GM23248 (cell line): ENCODE measurements around the gene ELAVL1. TPM values are rescaled to one million over a fixed set of nuclear protein-coding genes. Genes with fewer than 3 reads are reported as not detected.

Experiments
- DNase-seq: peaks from one replicate; pipeline ENCODE4 v3.0.0-alpha.2; 2015
- H2AFZ ChIP-seq: fragments of 200-600 bp; sonication (generic); 2 replicates; pipeline ENCODE4 v1.6.1; 2016; ENCODE audit warnings: antibody characterized with exemption
- H3F3A ChIP-seq: fragments of 200-600 bp; sonication (generic); 2 replicates; pipeline ENCODE4 v1.6.1; 2016; ENCODE audit warnings: mild to moderate bottlenecking, antibody characterized with exemption, mixed run types; ENCODE audit not compliant: insufficient read depth
- H3K27ac ChIP-seq: fragments of 200-600 bp; sonication (generic); 2 replicates; pipeline ENCODE4 v1.5.1; 2016; ENCODE audit warnings: mild to moderate bottlenecking
- H3K27me3 ChIP-seq: fragments of 200-600 bp; sonication (generic); replicated peaks from 2 replicates; pipeline ENCODE4 v1.6.1; 2016; ENCODE audit warnings: mild to moderate bottlenecking; ENCODE audit not compliant: insufficient read depth
- H3K36me3 ChIP-seq: fragments of 200-600 bp; sonication (generic); 2 replicates; pipeline ENCODE4 v1.6.1; 2016; ENCODE audit warnings: low read depth, mild to moderate bottlenecking
- H3K4me1 ChIP-seq: fragments of 200-600 bp; sonication (generic); 2 replicates; pipeline ENCODE4 v1.6.1; 2016; ENCODE audit warnings: mild to moderate bottlenecking; ENCODE audit not compliant: insufficient read depth
- H3K4me2 ChIP-seq: fragments of 200-600 bp; sonication (generic); one replicate; pipeline ENCODE4 v1.6.1; 2016; ENCODE audit warnings: mild to moderate bottlenecking; ENCODE audit not compliant: unreplicated experiment
- H3K4me3 ChIP-seq: fragments of 200-600 bp; sonication (generic); 2 replicates; pipeline ENCODE4 v1.5.1; 2016; ENCODE audit warnings: mild to moderate bottlenecking
- H3K79me2 ChIP-seq: fragments of 200-600 bp; sonication (generic); 2 replicates; pipeline ENCODE4 v1.6.1; 2016; ENCODE audit warnings: mild to moderate bottlenecking; ENCODE audit not compliant: insufficient read depth
- H3K9ac ChIP-seq: fragments of 200-600 bp; sonication (generic); 2 replicates; pipeline ENCODE4 v1.6.1; 2016; ENCODE audit warnings: mild to moderate bottlenecking
- H3K9me2 ChIP-seq: fragments of 200-600 bp; sonication (generic); 2 replicates; pipeline ENCODE4 v1.6.1; 2016; ENCODE audit warnings: mixed run types, mild to moderate bottlenecking, moderate library complexity; ENCODE audit not compliant: insufficient read depth
- H3K9me3 ChIP-seq: fragments of 200-600 bp; sonication (generic); one replicate; pipeline ENCODE4 v1.6.1; 2017; ENCODE audit warnings: low read depth
- H4K20me1 ChIP-seq: fragments of 200-600 bp; sonication (generic); 2 replicates; pipeline ENCODE4 v1.6.0; 2016; ENCODE audit not compliant: insufficient read depth
- EZH2 ChIP-seq: fragments of 200-600 bp; sonication (generic); IDR thresholded peaks from 2 replicates; pipeline ENCODE4 v1.6.1; 2018; ENCODE audit warnings: antibody characterized with exemption, mild to moderate bottlenecking; ENCODE audit not compliant: insufficient read depth, poor library complexity, severe bottlenecking
- EZH2phosphoT487 ChIP-seq: fragments of 200-600 bp; sonication (generic); IDR thresholded peaks from 2 replicates; pipeline ENCODE4 v1.6.1; 2018; ENCODE audit warnings: antibody characterized with exemption, moderate library complexity, mild to moderate bottlenecking, low read depth; ENCODE audit not compliant: insufficient read depth
- WGBS, 2 experiments: methylation state at CpG; one replicate each; pipeline ENCODE4 v1.1.6; 2015 to 2017; ENCODE audit warnings: low lambda C conversion rate in 2 of 2, low coverage in 1 of 2; ENCODE audit errors: missing lambda C conversion rate in 2 of 2; 5-methylcytosine and 5-hydroxymethylcytosine counted together
- in situ Hi-C: fragments of 300-500 bp; cut with MboI; formaldehyde crosslinking; loops from 2 replicates; pipeline ENCODE4 v1.15.0; 2020
- polyA plus RNA-seq: library from polyadenylated mRNA; unstranded; fragments of >200 nt; fragmentation: Nextera tagmentation; extraction: Ambion mirVana; gene quantifications from 2 replicates; pipeline ENCODE4 v1.2.1, GENCODE V29; 2016
- total RNA-seq: library from RNA; depleted of rRNA; stranded (reverse); fragments of >200 nt; shearing (Covaris generic); gene quantifications from 2 replicates; pipeline ENCODE4 v1.2.3, GENCODE V29; 2014

ELAVL1 gene
- total and polyA plus RNA-seq, 2 experiments from 2014 or later = 48.1 to 78.9 TPM

DNA sequence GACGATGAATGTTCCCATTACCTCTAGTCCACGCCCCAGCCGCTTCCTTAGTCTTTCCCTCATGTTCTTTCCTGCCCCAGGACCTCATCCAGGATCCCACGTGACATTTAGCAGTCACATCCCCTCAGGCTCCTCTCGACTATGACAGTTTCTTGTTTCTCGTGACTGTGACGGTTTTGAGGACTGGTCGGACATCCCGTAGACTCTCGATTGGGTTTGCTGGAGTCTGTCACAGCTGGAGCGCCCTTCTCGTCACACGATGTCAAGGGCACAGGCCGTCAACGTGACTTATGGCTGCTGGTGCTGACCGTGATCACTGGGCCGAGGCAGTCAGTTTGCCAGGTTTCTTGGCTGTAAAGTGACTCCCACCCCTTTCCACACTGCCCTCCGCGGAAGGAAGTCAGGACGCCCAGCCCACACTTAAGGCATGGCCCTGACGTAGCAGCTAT, 22.8 kb downstream of the ELAVL1 start:
- Histone ChIP-seq H3K79me2 (peaks cover 58% of the 10 kb centered on the region), H3K36me3 (no peaks in the 10 kb centered on the region; the same call in 1 of the 2 replicates), H3K9me3 (no peaks in the 10 kb centered on the region), H3K9me2 (no peaks in the 10 kb centered on the region), H3K27ac (no peak overlapping the region), H3F3A (no peaks in the 10 kb centered on the region; the same call in 1 of the 2 replicates), H4K20me1 (peaks cover 15% of the 10 kb centered on the region), H3K4me1 (peaks cover 11% of the 10 kb centered on the region), H3K9ac (no peak overlapping the region), H3K27me3 (no peaks in the 10 kb centered on the region), H3K4me2 (no peak overlapping the region), H2AFZ (no peak overlapping the region), H3K4me3 (no peak overlapping the region)
- in situ Hi-C loops = no loop called here
- DNase-seq = no peak
- no peak for TF ChIP-seq EZH2phosphoT487
- TF ChIP-seq EZH2 = no peak
- WGBS, 2 experiments = 81 to 83% methylated on average over 21 of the region's 21 CpGs

DNA sequence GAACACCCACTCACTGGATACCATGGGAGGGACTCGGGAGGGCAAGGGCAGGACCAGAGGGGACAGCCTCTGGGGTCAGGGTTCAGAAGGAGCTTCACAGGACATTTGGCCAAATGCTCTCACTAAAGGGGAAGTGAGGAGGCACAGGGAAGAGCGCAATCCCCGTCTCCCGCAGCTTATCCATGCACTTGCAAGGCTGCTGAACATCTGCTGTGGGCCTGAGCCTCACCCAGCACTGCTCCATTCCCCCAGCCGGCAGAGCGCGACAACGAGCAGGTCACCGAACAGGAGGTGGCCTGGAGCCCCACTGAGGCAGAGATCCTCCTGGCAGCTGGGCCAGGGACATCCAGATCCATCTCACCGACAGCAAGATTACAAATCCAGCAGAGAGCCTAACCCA, 23.3 kb downstream of the ELAVL1 start:
- H3K4me2 ChIP-seq = no peak overlapping the region
- H3K9me3 ChIP-seq = no peaks in the 10 kb centered on the region
- H4K20me1 ChIP-seq = peaks cover 12% of the 10 kb centered on the region
- no peaks in the 10 kb centered on the region; the same call in 1 of the 2 replicates for H3F3A ChIP-seq
- peaks cover 6% of the 10 kb centered on the region for H3K4me1 ChIP-seq
- H3K79me2 ChIP-seq = peaks cover 55% of the 10 kb centered on the region
- H3K9ac ChIP-seq = no peak overlapping the region
- TF ChIP-seq EZH2phosphoT487 (no peak), EZH2 (no peak)
- no peak overlapping the region for H2AFZ ChIP-seq
- H3K27me3 ChIP-seq = no peaks in the 10 kb centered on the region
- no peaks in the 10 kb centered on the region for H3K9me2 ChIP-seq
- WGBS, 2 experiments = 87 to 91% methylated on average over 10 of the region's 10 CpGs
- no peak overlapping the region for H3K27ac ChIP-seq
- in situ Hi-C loops = no loop called here
- no peak overlapping the region for H3K4me3 ChIP-seq
- H3K36me3 ChIP-seq = no peaks in the 10 kb centered on the region
- DNase-seq = no peak

DNA sequence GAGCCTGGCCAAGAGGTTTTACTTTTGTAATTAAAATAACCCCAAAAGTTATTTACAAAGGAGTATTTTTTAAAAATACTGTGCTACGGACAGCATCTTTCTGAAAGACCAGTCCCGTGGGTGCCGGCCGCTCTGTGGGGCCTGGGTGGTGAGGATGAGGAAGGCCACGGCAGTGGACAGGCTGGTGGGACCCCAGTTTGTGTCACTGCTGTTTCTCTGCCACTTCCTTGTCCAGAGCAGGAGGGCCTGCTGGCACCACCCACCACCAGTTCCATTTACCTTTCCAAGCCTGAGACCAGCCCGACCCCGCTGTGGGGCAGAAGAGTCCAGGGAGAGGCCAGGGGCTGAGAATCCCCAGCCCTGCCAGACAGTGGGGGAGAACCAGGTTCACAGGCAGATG, 23.8 kb downstream of the ELAVL1 start:
- Histone ChIP-seq H3K4me3 (no peak overlapping the region), H3K9me2 (no peaks in the 10 kb centered on the region), H3K27me3 (no peaks in the 10 kb centered on the region), H3K4me1 (peaks cover 4% of the 10 kb centered on the region; the same call in 1 of the 2 replicates), H3K79me2 (peaks cover 54% of the 10 kb centered on the region), H3K27ac (no peak overlapping the region), H3K9me3 (no peaks in the 10 kb centered on the region), H3K36me3 (no peaks in the 10 kb centered on the region), H2AFZ (no peak overlapping the region), H3K9ac (no peak overlapping the region), H4K20me1 (peaks cover 12% of the 10 kb centered on the region), H3F3A (no peaks in the 10 kb centered on the region; the same call in 1 of the 2 replicates), H3K4me2 (no peak overlapping the region)
- no peak for DNase-seq
- TF ChIP-seq EZH2 (no peak), EZH2phosphoT487 (no peak)
- in situ Hi-C loops = no loop called here
- 93 to 98% methylated on average over 5 to 7 of the region's 7 CpGs for WGBS, 2 experiments

DNA sequence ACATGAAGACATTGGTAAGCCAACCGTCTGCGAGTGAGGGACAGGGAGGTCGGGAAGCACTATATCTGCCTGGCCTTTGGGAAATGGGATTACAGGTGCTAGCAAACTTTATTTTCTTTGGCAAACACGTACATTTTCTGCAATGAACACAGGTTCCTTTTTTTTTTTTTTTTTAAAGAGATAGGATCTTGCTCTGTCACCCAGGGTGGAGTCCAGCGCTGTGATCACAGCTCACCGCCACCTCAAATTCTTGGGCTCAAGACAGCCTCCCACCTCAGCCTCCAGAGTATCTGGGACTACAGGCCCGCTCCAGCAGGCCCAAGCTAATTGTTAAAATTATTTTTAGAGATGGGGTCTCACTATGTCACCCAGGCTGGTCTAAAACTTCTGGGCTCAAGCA, 24.2 kb downstream of the ELAVL1 start:
- in situ Hi-C loops = no loop called here
- DNase-seq = no peak
- TF ChIP-seq EZH2 = no peak
- no peak for TF ChIP-seq EZH2phosphoT487
- H3K9ac ChIP-seq = no peak overlapping the region
- no peaks in the 10 kb centered on the region; the same call in 1 of the 2 replicates for H3F3A ChIP-seq
- no peak overlapping the region for H2AFZ ChIP-seq
- H3K79me2 ChIP-seq = peaks cover 50% of the 10 kb centered on the region
- H3K4me2 ChIP-seq = no peak overlapping the region
- no peaks in the 10 kb centered on the region for H3K27me3 ChIP-seq
- 79 to 81% methylated on average over 7 of the region's 7 CpGs for WGBS, 2 experiments
- H3K4me1 ChIP-seq = no peaks in the 10 kb centered on the region
- H3K9me3 ChIP-seq = no peaks in the 10 kb centered on the region
- no peak overlapping the region for H3K4me3 ChIP-seq
- H3K27ac ChIP-seq = no peak overlapping the region
- H3K9me2 ChIP-seq = no peaks in the 10 kb centered on the region
- H4K20me1 ChIP-seq = peaks cover 7% of the 10 kb centered on the region
- no peaks in the 10 kb centered on the region for H3K36me3 ChIP-seq

DNA sequence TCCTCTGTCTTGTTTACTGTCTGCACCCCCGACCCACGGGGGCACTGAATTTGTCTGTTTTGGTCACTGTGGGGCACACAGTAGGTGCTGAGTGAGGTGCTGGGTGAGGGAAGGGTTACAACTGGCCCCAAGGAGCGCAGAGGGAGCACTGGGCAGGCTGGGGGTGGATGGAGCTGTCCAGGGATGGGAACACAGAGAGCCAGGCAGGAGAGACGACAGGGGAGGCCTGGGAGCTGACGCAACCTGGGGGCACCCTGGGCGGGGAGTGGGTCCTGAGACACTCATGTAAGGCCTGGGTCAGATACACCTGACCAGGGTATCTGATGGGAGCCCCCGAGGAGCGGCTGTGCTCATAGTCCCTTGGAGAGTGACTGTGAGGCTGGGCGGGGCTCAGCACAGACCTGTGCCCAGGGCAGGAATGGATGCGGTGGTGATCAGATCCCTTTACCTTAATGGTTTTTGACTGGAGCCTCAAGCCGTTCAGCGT, 24.8 kb downstream of the ELAVL1 start:
- no peak overlapping the region for H3K4me3 ChIP-seq
- H3K36me3 ChIP-seq = no peaks in the 10 kb centered on the region
- H2AFZ ChIP-seq = no peak overlapping the region
- no peak overlapping the region for H3K27ac ChIP-seq
- no peak overlapping the region for H3K4me2 ChIP-seq
- no peaks in the 10 kb centered on the region for H3K27me3 ChIP-seq
- H3K79me2 ChIP-seq = peaks cover 45% of the 10 kb centered on the region
- in situ Hi-C loops = no loop called here
- peaks cover 3% of the 10 kb centered on the region for H4K20me1 ChIP-seq
- no peak overlapping the region for H3K9ac ChIP-seq
- no peaks in the 10 kb centered on the region for H3K9me2 ChIP-seq
- no peaks in the 10 kb centered on the region for H3K4me1 ChIP-seq
- no peaks in the 10 kb centered on the region for H3K9me3 ChIP-seq
- TF ChIP-seq EZH2 (no peak), EZH2phosphoT487 (no peak)
- 92 to 94% methylated on average over 12 of the region's 12 CpGs for WGBS, 2 experiments
- H3F3A ChIP-seq = no peaks in the 10 kb centered on the region
- DNase-seq = no peak
